Neural cell (in vitro differentiated cells): ENCODE results near the gene CTNNBL1.

Experiments
- CTCF ChIP-seq: fragments of 450-650 bp; IDR thresholded peaks from 2 replicates; pipeline ENCODE4 v1.5.1; 2014; ENCODE audit warnings: antibody characterized with exemption, mild to moderate bottlenecking, moderate library complexity; ENCODE audit not compliant: poor library complexity, severe bottlenecking
- EP300 ChIP-seq: fragments of 450-650 bp; conservative IDR thresholded peaks from 2 replicates; pipeline ENCODE4 v1.6.1; 2014; ENCODE audit warnings: antibody characterized with exemption, mild to moderate bottlenecking, moderate library complexity; ENCODE audit not compliant: poor library complexity, severe bottlenecking
- EZH2 ChIP-seq: fragments of 200-600, 300-800 bp; shearing (Covaris generic), sonication (generic); IDR thresholded peaks from 2 replicates; pipeline ENCODE4 v1.6.1; 2014; ENCODE audit warnings: antibody characterized with exemption, low read length, borderline replicate concordance, mild to moderate bottlenecking; ENCODE audit not compliant: insufficient read depth, poor library complexity, severe bottlenecking
- RAD21 ChIP-seq: fragments of 450-650 bp; conservative IDR thresholded peaks from 2 replicates; pipeline ENCODE4 v1.6.1; 2014; ENCODE audit warnings: antibody characterized with exemption, mild to moderate bottlenecking, moderate library complexity
- TAF1 ChIP-seq: IDR thresholded peaks from 2 replicates; pipeline ENCODE4 v1.6.1; 2012; ENCODE audit warnings: low read depth

DNA sequence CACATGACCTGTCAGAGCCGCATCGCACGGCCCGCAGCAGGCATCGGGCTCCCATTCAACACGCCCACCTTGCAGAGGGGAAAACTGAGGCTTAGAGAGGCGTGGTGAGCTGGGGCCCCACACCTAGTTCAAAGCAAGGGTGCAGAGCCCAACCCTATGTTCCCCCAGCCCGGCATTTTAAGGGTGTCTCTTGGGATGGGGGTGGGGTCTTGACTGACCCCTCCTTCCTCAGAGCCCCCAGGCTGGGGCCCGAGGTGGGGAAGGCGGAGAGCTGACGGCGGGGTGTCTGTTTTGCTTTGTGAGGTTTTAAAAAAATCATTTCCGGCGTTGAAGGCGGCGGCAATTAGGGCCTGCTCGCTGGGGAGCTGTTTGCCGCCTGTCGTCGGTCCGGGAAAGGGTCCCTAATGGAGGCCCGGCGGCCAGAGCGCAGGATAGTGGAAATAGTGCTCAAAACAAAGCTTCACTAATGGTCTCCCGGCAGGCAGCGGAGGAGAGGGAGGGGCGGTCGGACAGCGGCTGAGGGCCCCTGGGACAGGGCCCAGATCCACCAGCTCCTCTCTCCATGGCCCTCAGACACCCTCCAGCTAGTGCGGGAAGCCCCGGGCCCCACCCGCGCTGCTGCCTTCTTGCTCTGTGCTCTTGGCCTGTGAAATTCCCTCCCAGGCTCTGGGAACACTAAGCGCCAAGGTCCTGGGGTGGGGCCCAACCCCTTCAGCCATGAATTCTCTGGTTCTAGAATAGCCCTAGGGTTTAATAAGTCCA lies 221.0 kb downstream of the CTNNBL1 start:
- TF ChIP-seq EP300 (no peak), RAD21 (no peak), CTCF (no peak), EZH2 (no peak), TAF1 (no peak)
